HPDE6-E6E7 (cell line): ENCODE data around the gene EYS.

ENCODE experiments used
- DNase-seq: peaks from one replicate; pipeline ENCODE4 v3.0.0; 2011; ENCODE audit warnings: missing footprints; ENCODE audit errors: extremely low spot score

The EYS gene

GRCh38 chr6:63676412-63677114 lies 2030.5 kb downstream of the EYS start:
- no peak for DNase-seq

- DNase-seq: no peak
These were observed 2031.9 kb downstream of the EYS start for GRCh38 chr6:63675138-63675537.

- no peak for DNase-seq
These were observed 2032.4 kb downstream of the EYS start for GRCh38 chr6:63674635-63675034.

GRCh38 chr6:63673692-63674091 lies 2033.3 kb downstream of the EYS start:
- DNase-seq: no peak

GRCh38 chr6:63672582-63673129 lies 2034.4 kb downstream of the EYS start:
- DNase-seq: no peak

- no peak for DNase-seq
These were observed 2035.8 kb downstream of the EYS start for GRCh38 chr6:63671098-63671754.
